ENCODE results near the gene RSRC1.

RSRC1 gene

GRCh38 chr3:158552124-158552523 lies 442.2 kb downstream of the RSRC1 start:
- no peaks in the 10 kb centered on the region for H3K36me3 Mint-ChIP-seq (ENCODE audit: insufficient read depth)
- no peaks in the 10 kb centered on the region for H3K9me3 Mint-ChIP-seq
- no peak overlapping the region for H3K27ac Mint-ChIP-seq
- peaks cover 7 to 16% of the 10 kb centered on the region in 2 donors for H3K27me3 Mint-ChIP-seq
- DNase-seq, result no peak
- no peak for ATAC-seq (replicated peaks)
- no peaks in the 10 kb centered on the region for H3K4me1 Mint-ChIP-seq (ENCODE audit: low read depth in 2 of 2)
- H3K4me3 Mint-ChIP-seq, result no peak overlapping the region

- H3K27me3 Mint-ChIP-seq, result peaks cover 13 to 44% of the 10 kb centered on the region in 2 donors
- no peaks in the 10 kb centered on the region for H3K9me3 Mint-ChIP-seq
- H3K4me1 Mint-ChIP-seq (ENCODE audit: low read depth in 2 of 2), result no peaks in the 10 kb centered on the region
- H3K36me3 Mint-ChIP-seq (ENCODE audit: insufficient read depth), result no peaks in the 10 kb centered on the region
- no peak overlapping the region for H3K4me3 Mint-ChIP-seq
- no peak overlapping the region for H3K27ac Mint-ChIP-seq
- no peak for DNase-seq
- ATAC-seq (replicated peaks), result no peak
Observed at GRCh38 chr3:158559504-158559903, 449.6 kb downstream of the RSRC1 start.

DNA sequence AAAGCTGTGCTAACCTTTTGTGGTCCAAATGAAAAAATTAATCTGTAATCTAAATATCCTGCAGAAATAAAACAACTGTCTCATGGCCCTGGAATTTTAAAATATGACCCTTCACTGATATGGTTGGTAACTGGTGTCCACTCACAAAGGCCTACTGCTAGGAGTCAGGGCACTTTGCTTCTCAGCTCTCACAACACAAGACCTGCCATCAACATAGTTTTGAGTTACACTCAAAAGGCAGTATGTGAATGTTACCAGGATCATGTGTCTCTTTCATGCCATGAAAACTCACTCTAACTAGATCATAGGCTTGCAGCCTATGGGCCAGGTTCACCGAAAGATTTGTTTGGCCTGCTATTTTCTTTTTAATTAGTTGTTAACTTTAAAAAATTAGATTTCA lies 451.1 kb downstream of the RSRC1 start:
- no peak for DNase-seq
- Mint-ChIP-seq H3K4me3 (no peak overlapping the region), H3K36me3 (ENCODE audit: insufficient read depth) (no peaks in the 10 kb centered on the region), H3K9me3 (no peaks in the 10 kb centered on the region), H3K27ac (no peak overlapping the region), H3K27me3 (peaks cover 24 to 46% of the 10 kb centered on the region in 2 donors), H3K4me1 (ENCODE audit: low read depth in 2 of 2) (no peaks in the 10 kb centered on the region)
- no peak for ATAC-seq (replicated peaks)

- Mint-ChIP-seq H3K36me3 (ENCODE audit: insufficient read depth) (no peaks in the 10 kb centered on the region), H3K4me3 (no peak overlapping the region), H3K27me3 (peaks cover 20 to 44% of the 10 kb centered on the region in 2 donors), H3K9me3 (no peaks in the 10 kb centered on the region), H3K27ac (no peak overlapping the region), H3K4me1 (ENCODE audit: low read depth in 2 of 2) (no peaks in the 10 kb centered on the region)
- ATAC-seq (replicated peaks) (no peak), DNase-seq (no peak)
Observed at GRCh38 chr3:158562674-158563073, 452.8 kb downstream of the RSRC1 start.

- no peaks in the 10 kb centered on the region for H3K4me1 Mint-ChIP-seq (ENCODE audit: low read depth in 2 of 2)
Observed at GRCh38 chr3:158563076-158563475, 453.2 kb downstream of the RSRC1 start.

GRCh38 chr3:158565076-158565475 lies 455.2 kb downstream of the RSRC1 start:
- DNase-seq, result no peak
- Mint-ChIP-seq H3K9me3 (no peaks in the 10 kb centered on the region), H3K4me3 (no peak overlapping the region), H3K4me1 (ENCODE audit: low read depth in 2 of 2) (no peaks in the 10 kb centered on the region), H3K27ac (no peak overlapping the region), H3K27me3 (peaks cover 34 to 52% of the 10 kb centered on the region in 2 donors), H3K36me3 (ENCODE audit: insufficient read depth) (peaks cover 4% of the 10 kb centered on the region)
- no peak for ATAC-seq (replicated peaks)

More at GRCh38 chr3:158563076-158563475, 453.2 kb downstream of the RSRC1 start:
- peaks cover 19 to 46% of the 10 kb centered on the region in 2 donors for H3K27me3 Mint-ChIP-seq
- no peak overlapping the region for H3K27ac Mint-ChIP-seq
- DNase-seq (no peak), ATAC-seq (replicated peaks) (no peak)
- no peaks in the 10 kb centered on the region for H3K36me3 Mint-ChIP-seq (ENCODE audit: insufficient read depth)
- H3K9me3 Mint-ChIP-seq, result no peaks in the 10 kb centered on the region
- no peak overlapping the region for H3K4me3 Mint-ChIP-seq

DNA sequence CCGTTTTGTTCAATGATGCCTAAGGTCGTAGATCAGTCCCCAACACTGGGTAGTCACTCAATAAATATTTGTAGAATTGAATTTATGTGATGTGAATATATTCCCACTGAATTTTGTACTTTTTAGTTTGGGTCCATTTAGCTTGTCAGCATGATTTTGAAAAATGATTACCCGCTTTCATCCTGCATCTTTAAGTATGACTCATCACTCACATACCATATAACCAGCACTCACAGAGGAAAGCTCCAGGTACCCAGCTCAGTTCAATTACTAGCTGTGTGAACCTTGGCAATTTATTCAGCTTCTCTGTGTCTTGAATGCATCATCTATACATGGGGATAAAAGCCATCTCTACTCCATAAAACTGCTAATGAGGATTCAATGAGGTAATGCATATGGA lies 458.9 kb downstream of the RSRC1 start:
- Mint-ChIP-seq H3K27ac (peak overlapping the region in 1 of 2 donors; percentile 68), H3K4me3 (no peak overlapping the region), H3K4me1 (ENCODE audit: low read depth in 2 of 2) (peaks cover 6 to 9% of the 10 kb centered on the region in 2 donors), H3K27me3 (peaks cover 48 to 59% of the 10 kb centered on the region in 2 donors), H3K9me3 (peaks cover 4 to 7% of the 10 kb centered on the region in 2 donors), H3K36me3 (ENCODE audit: insufficient read depth) (peaks cover 13% of the 10 kb centered on the region)
- ATAC-seq (replicated peaks) (no peak), DNase-seq (no peak)

- H3K4me3 Mint-ChIP-seq, result no peak overlapping the region
- peak overlapping the region in 1 of 2 donors; percentile 92 for H3K27ac Mint-ChIP-seq
- ATAC-seq (replicated peaks) (no peak), DNase-seq (no peak)
- H3K9me3 Mint-ChIP-seq, result peaks cover 4 to 7% of the 10 kb centered on the region in 2 donors
- peaks cover 13% of the 10 kb centered on the region for H3K36me3 Mint-ChIP-seq (ENCODE audit: insufficient read depth)
- peaks cover 47 to 56% of the 10 kb centered on the region in 2 donors for H3K27me3 Mint-ChIP-seq
- peaks cover 6 to 9% of the 10 kb centered on the region in 2 donors for H3K4me1 Mint-ChIP-seq (ENCODE audit: low read depth in 2 of 2)
Observed at GRCh38 chr3:158569794-158570193, 459.9 kb downstream of the RSRC1 start.

DNA sequence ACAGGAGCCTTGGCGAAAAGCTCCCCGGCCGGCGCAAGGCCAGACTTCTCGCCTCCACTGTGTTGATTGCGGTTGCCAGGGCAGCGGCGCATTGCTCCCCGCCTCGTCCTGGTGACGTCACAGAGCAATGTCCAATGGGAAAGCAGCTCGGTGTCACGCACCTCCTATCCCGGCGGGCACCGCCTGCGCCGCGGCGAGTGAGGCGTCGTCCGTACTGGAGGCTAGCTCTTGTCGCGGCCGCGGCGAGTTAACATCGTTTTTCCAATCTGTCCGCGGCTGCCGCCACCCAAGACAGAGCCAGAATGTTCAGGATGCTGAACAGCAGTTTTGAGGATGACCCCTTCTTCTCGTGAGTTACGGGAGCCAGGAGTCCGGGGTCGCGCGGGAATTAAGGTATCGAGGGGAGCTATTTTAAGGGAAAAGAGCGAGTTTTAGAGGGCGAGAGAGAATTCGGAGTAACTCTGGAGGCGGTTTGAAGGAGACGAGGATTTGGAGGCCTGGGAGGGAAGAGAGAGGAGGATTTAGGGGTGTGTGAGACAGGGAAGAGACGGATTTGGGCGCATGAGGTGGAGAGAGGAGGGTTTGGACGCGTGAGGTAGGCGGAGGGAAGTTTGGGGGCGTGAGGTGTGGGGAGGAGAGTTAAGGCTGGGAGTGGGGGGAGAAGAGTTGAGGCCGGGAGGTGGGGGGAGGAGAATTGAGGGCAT lies 461.3 kb downstream of the RSRC1 start, which contains the start of gene MLF1:
Gene MLF1, plus strand, starts transcription at position 196 of the 704 bp plus-strand sequence. Its CDS starts 107 bp downstream, at position 303.
- peaks cover 36 to 44% of the 10 kb centered on the region in 2 donors for H3K27me3 Mint-ChIP-seq
- DNase-seq (peak; percentile 61 to 71 (median 65)), ATAC-seq (replicated peaks) (peak; percentile 96)
- peaks cover 4 to 7% of the 10 kb centered on the region in 2 donors for H3K9me3 Mint-ChIP-seq
- H3K4me3 Mint-ChIP-seq, result peak within 1 kb of the TSS; percentile 91 to 92
- H3K27ac Mint-ChIP-seq, result peak within 1 kb of the TSS; percentile 92 to 97
- peaks cover 13% of the 10 kb centered on the region for H3K36me3 Mint-ChIP-seq (ENCODE audit: insufficient read depth)
- H3K4me1 Mint-ChIP-seq (ENCODE audit: low read depth in 2 of 2), result peaks cover 6 to 9% of the 10 kb centered on the region in 2 donors

DNA sequence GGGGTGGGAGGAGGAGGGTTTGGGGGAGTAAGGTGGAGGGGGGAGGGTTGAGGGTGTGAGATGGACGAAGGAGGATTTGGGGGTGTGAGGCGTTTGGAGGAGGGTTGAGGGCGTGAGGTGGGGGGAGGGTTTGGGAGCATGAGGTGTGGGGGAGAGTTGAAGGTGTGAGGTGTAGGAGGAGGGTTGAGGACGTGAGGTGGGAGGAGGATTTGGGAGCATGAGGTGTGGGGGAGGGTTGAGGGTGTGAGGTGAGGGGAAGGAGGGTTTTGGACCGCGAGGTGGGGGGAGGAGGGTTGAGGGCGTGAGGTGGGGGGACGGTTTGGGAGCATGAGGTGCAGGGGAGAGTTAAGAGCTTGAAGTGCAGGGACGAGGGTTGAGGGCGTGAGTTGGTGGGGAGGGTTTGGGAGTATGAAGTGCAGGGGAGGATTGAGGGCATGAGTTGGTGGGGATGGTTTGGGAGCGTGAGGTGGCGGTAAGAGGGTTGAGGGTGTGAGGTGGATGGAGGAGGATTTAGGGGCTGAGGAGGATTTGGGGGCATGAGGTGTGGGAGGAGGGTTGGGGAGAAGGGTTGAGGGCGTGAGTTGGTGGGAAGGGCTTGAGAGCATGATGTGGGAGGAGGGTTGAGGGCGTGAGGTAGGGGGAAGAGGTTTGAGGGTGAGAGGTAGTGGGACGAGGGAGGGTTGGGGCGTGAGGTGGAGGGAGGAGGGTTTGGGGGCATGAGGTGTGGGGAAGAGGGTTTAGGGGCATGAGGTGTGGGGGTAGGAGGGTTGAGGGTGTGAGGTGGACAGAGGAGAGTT lies 462.3 kb downstream of the RSRC1 start:
- peaks cover 13% of the 10 kb centered on the region for H3K36me3 Mint-ChIP-seq (ENCODE audit: insufficient read depth)
- DNase-seq (no peak), ATAC-seq (replicated peaks) (no peak)
- peaks cover 4 to 7% of the 10 kb centered on the region in 2 donors for H3K9me3 Mint-ChIP-seq
- H3K27me3 Mint-ChIP-seq, result peaks cover 30 to 39% of the 10 kb centered on the region in 2 donors
- H3K4me1 Mint-ChIP-seq (ENCODE audit: low read depth in 2 of 2), result peaks cover 6 to 9% of the 10 kb centered on the region in 2 donors
- peak overlapping the region in 1 of 2 donors; percentile 31 for H3K27ac Mint-ChIP-seq
- peak overlapping the region; percentile 38 to 48 for H3K4me3 Mint-ChIP-seq

- Mint-ChIP-seq H3K27me3 (peaks cover 30 to 39% of the 10 kb centered on the region in 2 donors), H3K9me3 (peaks cover 4 to 7% of the 10 kb centered on the region in 2 donors), H3K4me1 (ENCODE audit: low read depth in 2 of 2) (peaks cover 6 to 9% of the 10 kb centered on the region in 2 donors), H3K27ac (no peak overlapping the region), H3K4me3 (peak overlapping the region; percentile 38 to 48), H3K36me3 (ENCODE audit: insufficient read depth) (peaks cover 13% of the 10 kb centered on the region)
- no peak for ATAC-seq (replicated peaks)
- no peak for DNase-seq
Observed at GRCh38 chr3:158572766-158573060, 462.8 kb downstream of the RSRC1 start.

- no peak for ATAC-seq (replicated peaks)
- Mint-ChIP-seq H3K9me3 (peaks cover 4 to 7% of the 10 kb centered on the region in 2 donors), H3K4me1 (ENCODE audit: low read depth in 2 of 2) (peaks cover 6 to 9% of the 10 kb centered on the region in 2 donors), H3K27ac (no peak overlapping the region), H3K36me3 (ENCODE audit: insufficient read depth) (peaks cover 13% of the 10 kb centered on the region), H3K4me3 (no peak overlapping the region), H3K27me3 (peaks cover 23 to 30% of the 10 kb centered on the region in 2 donors)
- DNase-seq, result no peak
Observed at GRCh38 chr3:158573714-158574113, 463.8 kb downstream of the RSRC1 start.

GRCh38 chr3:158574646-158575045 lies 464.8 kb downstream of the RSRC1 start:
- DNase-seq, result no peak
- Mint-ChIP-seq H3K27me3 (peaks cover 16 to 21% of the 10 kb centered on the region in 2 donors), H3K9me3 (peaks cover 4 to 7% of the 10 kb centered on the region in 2 donors), H3K4me3 (no peak overlapping the region), H3K27ac (no peak overlapping the region), H3K4me1 (ENCODE audit: low read depth in 2 of 2) (peaks cover 6 to 9% of the 10 kb centered on the region in 2 donors), H3K36me3 (ENCODE audit: insufficient read depth) (peaks cover 9% of the 10 kb centered on the region)
- no peak for ATAC-seq (replicated peaks)

Measured in effector memory CD8-positive, alpha-beta T cell (primary cell).